ENCODE results near the gene LCE2A.

GRCh38 chr1:152657677-152658076, 40.5 kb upstream of the LCE2A start:
- TF ChIP-seq CTCF (IDR thresholded peaks at IDR 0.05 in 8 of 11, conservative IDR thresholded peaks at IDR 0.05 in 3 of 11), result no peak
- TF ChIP-seq POLR2A (IDR thresholded peaks at IDR 0.05), result no peak
